Panc1 (cell line): ENCODE results near the gene GUCY2C.

Experiments used
- POLR2AphosphoS5 ChIP-seq: IDR thresholded peaks from 2 replicates; pipeline ENCODE4 v1.6.1; 2012; ENCODE audit warnings: mild to moderate bottlenecking, low read depth, low read length, moderate library complexity
- TF ChIP-seq, protein P1 (sequence below): fragments of 450-650 bp; IDR thresholded peaks from 2 replicates; pipeline ENCODE4 v1.5.1; 2017; ENCODE audit warnings: mild to moderate bottlenecking

DNA sequence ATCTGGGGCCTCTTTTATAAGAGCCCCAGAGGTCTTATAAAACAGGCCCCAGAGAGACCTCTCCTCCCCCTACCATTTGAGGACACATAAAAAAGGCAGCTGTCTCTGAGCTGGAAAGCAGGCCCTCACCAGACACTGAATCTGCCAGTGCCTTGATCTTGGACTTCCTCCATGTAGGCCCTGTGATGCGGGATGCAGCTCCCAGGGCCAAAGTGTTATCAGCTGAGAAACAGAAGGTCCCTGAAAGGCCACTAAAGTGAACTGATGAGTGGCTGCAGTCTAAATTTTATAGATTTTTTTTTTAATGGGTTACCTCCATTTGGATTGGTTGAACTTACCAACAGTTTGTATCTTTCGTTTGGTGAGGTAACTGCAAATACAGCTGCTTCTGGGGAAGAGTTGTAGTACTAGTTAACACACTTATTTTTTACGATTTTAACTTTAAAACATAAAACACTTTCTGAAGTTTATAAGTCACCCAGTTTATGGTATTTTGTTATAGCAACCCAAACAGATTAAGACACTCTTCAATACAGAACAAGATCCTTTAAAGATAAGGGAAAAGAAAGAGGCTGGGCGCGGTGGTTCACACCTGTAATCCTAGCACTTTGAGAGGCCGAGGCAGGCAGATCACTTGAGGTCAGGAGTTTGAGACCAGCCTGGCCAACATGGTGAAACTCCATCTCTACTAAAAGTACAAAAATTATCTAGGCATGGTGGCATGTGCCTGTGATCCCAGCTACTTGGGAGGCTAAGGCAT is 5.6 kb upstream of the GUCY2C start:
- TF ChIP-seq, protein P1, sequence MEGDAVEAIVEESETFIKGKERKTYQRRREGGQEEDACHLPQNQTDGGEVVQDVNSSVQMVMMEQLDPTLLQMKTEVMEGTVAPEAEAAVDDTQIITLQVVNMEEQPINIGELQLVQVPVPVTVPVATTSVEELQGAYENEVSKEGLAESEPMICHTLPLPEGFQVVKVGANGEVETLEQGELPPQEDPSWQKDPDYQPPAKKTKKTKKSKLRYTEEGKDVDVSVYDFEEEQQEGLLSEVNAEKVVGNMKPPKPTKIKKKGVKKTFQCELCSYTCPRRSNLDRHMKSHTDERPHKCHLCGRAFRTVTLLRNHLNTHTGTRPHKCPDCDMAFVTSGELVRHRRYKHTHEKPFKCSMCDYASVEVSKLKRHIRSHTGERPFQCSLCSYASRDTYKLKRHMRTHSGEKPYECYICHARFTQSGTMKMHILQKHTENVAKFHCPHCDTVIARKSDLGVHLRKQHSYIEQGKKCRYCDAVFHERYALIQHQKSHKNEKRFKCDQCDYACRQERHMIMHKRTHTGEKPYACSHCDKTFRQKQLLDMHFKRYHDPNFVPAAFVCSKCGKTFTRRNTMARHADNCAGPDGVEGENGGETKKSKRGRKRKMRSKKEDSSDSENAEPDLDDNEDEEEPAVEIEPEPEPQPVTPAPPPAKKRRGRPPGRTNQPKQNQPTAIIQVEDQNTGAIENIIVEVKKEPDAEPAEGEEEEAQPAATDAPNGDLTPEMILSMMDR, result no peak
- no peak for TF ChIP-seq POLR2AphosphoS5
